SHP77 (cell line): ENCODE measurements around the gene BMP10.

Experiments used
- DNase-seq, 2 experiments: peaks; one replicate each; lab custom pipeline; 2025; lab: John Stamatoyannopoulos, UW

BMP10 gene

DNA sequence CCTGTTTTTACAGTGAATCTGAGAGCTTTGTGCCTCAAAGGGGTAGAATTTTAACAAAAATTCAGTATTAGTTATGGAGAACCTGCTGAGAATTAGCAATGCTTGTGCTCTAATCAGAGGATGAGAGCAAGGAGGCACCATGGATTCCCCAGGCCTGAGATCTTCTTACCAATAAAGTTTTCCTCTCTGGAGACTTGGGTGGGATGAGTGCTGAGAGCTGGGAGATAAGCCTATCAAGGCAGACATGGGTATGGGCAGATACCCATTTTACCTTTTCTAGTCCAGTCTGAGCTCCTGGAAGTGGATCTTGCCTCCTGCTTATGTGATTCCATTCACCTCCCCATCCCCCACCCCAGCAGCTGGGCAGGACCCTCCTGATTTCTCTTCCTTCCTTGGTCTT is 53.9 kb downstream of the BMP10 start:
- DNase-seq = no peak
